B cell (primary cell): ENCODE data around the gene NEUROG2. TPM values are rescaled to one million over a fixed set of nuclear protein-coding genes. Genes with fewer than 3 reads are reported as not detected.
A peak's percentile ranks its signal among the peaks of the same experiment; 100 is the strongest.

ENCODE experiments used
- ATAC-seq: fragments of 200-7000 bp; cut with Tn5 transposase; one replicate; pipeline ENCODE4 v1.10.0; 2021; ENCODE audit warnings: low read depth, mild to moderate bottlenecking, moderate number of reproducible peaks, moderate library complexity
- CTCF ChIA-PET: fragments of 350-600 bp; sonication (Branson Sonifier 250); formaldehyde crosslinking; loops from one replicate; lab custom pipeline; 2021; ENCODE audit warnings: antibody characterized with exemption, inconsistent platforms; lab: Charles Lee
- POLR2A ChIA-PET: fragments of 350-600 bp; sonication (Branson Sonifier 250); formaldehyde crosslinking; loops from one replicate; lab custom pipeline; 2021; ENCODE audit warnings: antibody characterized with exemption; lab: Charles Lee
- DNase-seq: peaks from one replicate; pipeline ENCODE4 v3.0.0; 2013
- H2AFZ ChIP-seq: 2 replicates; pipeline ENCODE4 v1.6.1; 2012; ENCODE audit warnings: mild to moderate bottlenecking, low read depth, low read length; ENCODE audit not compliant: insufficient read depth, poor library complexity, severe bottlenecking
- H3K27ac ChIP-seq, 2 donors: 1 replicate in 1 of 2; 2 replicates in 1 of 2; pipeline ENCODE4 v1.5.1; 2012 to 2013; ENCODE audit warnings: low read length in 2 of 2, mild to moderate bottlenecking in 2 of 2, moderate library complexity in 1 of 2
- H3K27me3 ChIP-seq, 4 experiments: fragments of 200-600 bp in 1 of 4; sonication (generic) in 1 of 4; replicated peaks in 1 of 4; 1 replicate in 2 of 4; 2 replicates in 2 of 4; pipeline versions ENCODE4 v1.6.1 to v1.7.0; 2013 to 2016; ENCODE audit warnings: low read length in 3 of 4, mild to moderate bottlenecking in 2 of 4, mixed read lengths in 1 of 4, moderate library complexity in 1 of 4; ENCODE audit not compliant: insufficient read depth in 4 of 4, control insufficient read depth in 3 of 4; ENCODE audit errors: control extremely low read depth in 1 of 4
- H3K36me3 ChIP-seq, 2 experiments: replicated peaks in 1 of 2; 1 replicate in 1 of 2; 2 replicates in 1 of 2; pipeline versions ENCODE4 v1.6.1 to v1.7.1; 2013; ENCODE audit warnings: low read length in 1 of 2; ENCODE audit not compliant: insufficient read depth in 2 of 2, control insufficient read depth in 1 of 2; ENCODE audit errors: control extremely low read depth in 1 of 2, extremely low read depth in 1 of 2
- H3K4me1 ChIP-seq, 2 donors: fragments of 200-600 bp in 1 of 2; sonication (generic) in 1 of 2; 1 replicate in 1 of 2; 2 replicates in 1 of 2; pipeline versions ENCODE4 v1.5.1 to v1.6.1; 2013 to 2017; ENCODE audit warnings: low read length in 2 of 2; ENCODE audit not compliant: control insufficient read depth in 2 of 2, insufficient read depth in 2 of 2
- H3K4me2 ChIP-seq: replicated peaks from 2 replicates; pipeline ENCODE3; 2012; ENCODE audit warnings: mild to moderate bottlenecking, low read depth, low read length; ENCODE audit not compliant: poor library complexity, severe bottlenecking
- H3K4me3 ChIP-seq, 5 experiments: fragments of 200-600 bp in 1 of 5; sonication (generic) in 1 of 5; 1 replicate in 3 of 5; 2 replicates in 2 of 5; pipeline versions ENCODE4 v1.5.1 to v1.7.0; 2011 to 2016; ENCODE audit warnings: low read length in 4 of 5, mild to moderate bottlenecking in 4 of 5, low read depth in 2 of 5, control low read depth in 1 of 5, moderate library complexity in 1 of 5; ENCODE audit not compliant: insufficient read depth in 1 of 5; ENCODE audit errors: control extremely low read depth in 1 of 5, extremely low read depth in 1 of 5
- H3K79me2 ChIP-seq: fragments of 200-600 bp; sonication (generic); one replicate; pipeline ENCODE4 v1.6.0; 2016; ENCODE audit warnings: low read length; ENCODE audit not compliant: control insufficient read depth, insufficient read depth
- H3K9ac ChIP-seq: fragments of 200-600 bp; sonication (generic); 2 replicates; pipeline ENCODE4 v1.6.1; 2017; ENCODE audit warnings: mild to moderate bottlenecking, low read length, moderate library complexity
- H3K9me3 ChIP-seq, 3 donors: one replicate each; pipeline versions ENCODE4 v1.6.1 to v1.7.1; 2013; ENCODE audit warnings: low read length in 2 of 3; ENCODE audit not compliant: control insufficient read depth in 2 of 3, insufficient read depth in 1 of 3; ENCODE audit errors: control extremely low read depth in 1 of 3
- H4K20me1 ChIP-seq: 2 replicates; pipeline ENCODE4 v1.6.0; 2012; ENCODE audit warnings: mild to moderate bottlenecking, low read length; ENCODE audit not compliant: insufficient read depth, control insufficient read depth, poor library complexity, severe bottlenecking
- H3K27ac Mint-ChIP-seq: one replicate; pipeline ENCODE4 v1.8.0; 2021; ENCODE audit warnings: mixed read lengths
- H3K27me3 Mint-ChIP-seq: one replicate; pipeline ENCODE4 v1.8.0; 2021; ENCODE audit warnings: mixed read lengths
- H3K4me1 Mint-ChIP-seq: one replicate; pipeline ENCODE4 v1.8.0; 2021; ENCODE audit warnings: mixed read lengths
- H3K4me3 Mint-ChIP-seq: one replicate; pipeline ENCODE4 v1.8.0; 2021; ENCODE audit warnings: mixed read lengths
- H3K9me3 Mint-ChIP-seq: one replicate; pipeline ENCODE4 v1.8.0; 2022; ENCODE audit warnings: mixed read lengths; ENCODE audit not compliant: insufficient read depth
- EZH2 ChIP-seq: IDR thresholded peaks from 2 replicates; pipeline ENCODE4 v1.6.1; 2012; ENCODE audit warnings: borderline replicate concordance, low read depth, mild to moderate bottlenecking, moderate library complexity, low read length; ENCODE audit not compliant: insufficient read depth, poor library complexity, severe bottlenecking
- WGBS: methylation state at CpG from one replicate; pipeline ENCODE4 v1.1.5; 2013; ENCODE audit warnings: missing lambda C conversion rate; ENCODE audit not compliant: insufficient coverage; 5-methylcytosine and 5-hydroxymethylcytosine counted together
- intact Hi-C: fragments of 100-400 bp; cut with micrococcal nuclease; formaldehyde crosslinking; loops from one replicate; pipeline ENCODE4 v1.10.0; 2022
- polyA plus RNA-seq: library from polyadenylated mRNA; depleted of rRNA; stranded (reverse); fragments of >200 nt; gene quantifications from 2 replicates; pipeline ENCODE4 v1.2.3, GENCODE V29; 2012
- total RNA-seq, 2 donors: library from RNA; stranded (reverse); fragments of 120-200 nt in 1 of 2; gene quantifications; 1 replicate in 1 of 2; 2 replicates in 1 of 2; pipeline versions ENCODE4 v1.2.3 to v1.2.4, GENCODE V29; 2013 to 2022
- TF ChIP-seq, protein P1 (sequence below): fragments of 200-600 bp; IDR thresholded peaks from one replicate; pipeline ENCODE4 v1.8.0; 2022; ENCODE audit warnings: antibody characterized with exemption, mild to moderate bottlenecking

NEUROG2 gene
- total and polyA plus RNA-seq, 2 donors (not counting 1 experiment from before 2014, with no cell fraction given) = not detected

DNA sequence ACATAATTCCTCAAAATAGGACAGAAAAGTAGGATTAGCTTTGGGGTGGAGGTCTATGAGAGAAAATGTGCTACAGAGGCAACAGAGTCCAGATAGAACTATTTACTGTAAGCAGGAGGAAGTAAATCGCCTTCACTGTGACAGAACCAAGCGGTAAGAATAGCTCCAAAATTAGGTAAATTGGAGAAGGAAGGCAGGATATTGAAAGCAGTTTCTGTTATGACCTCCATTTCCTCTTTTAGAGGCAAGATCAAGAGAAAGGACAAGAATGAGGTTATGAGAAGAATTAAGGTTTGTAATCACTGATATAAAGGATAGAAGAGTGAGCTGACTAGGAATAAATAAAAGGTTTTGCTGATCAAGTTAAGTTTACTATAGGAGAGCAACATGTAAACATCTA lies 44.1 kb upstream of the NEUROG2 start:
- intact Hi-C loops = no loop called here
- DNase-seq = peak; percentile 46
- H3K4me1 ChIP-seq = peaks cover 8 to 12% of the 10 kb centered on the region in 2 donors
- H3K36me3 ChIP-seq = no peaks in the 10 kb centered on the region
- no peaks in the 10 kb centered on the region for H3K9me3 Mint-ChIP-seq
- H2AFZ ChIP-seq = peak overlapping the region; percentile 30
- ATAC-seq = peak; percentile 21
- H3K4me3 ChIP-seq = peak overlapping the region in 1 of 5 experiments; percentile 24
- H3K27ac ChIP-seq = no peak overlapping the region
- peak overlapping the region; percentile 18 for H3K4me3 Mint-ChIP-seq
- H3K9me3 ChIP-seq = peaks cover 0 to 4% (median 0%) of the 10 kb centered on the region in 3 donors
- H3K9ac ChIP-seq = peak overlapping the region; percentile 12
- no CpG with 5 or more reads among the region's 2 CpGs for WGBS
- no peaks in the 10 kb centered on the region for H3K27me3 ChIP-seq
- ChIA-PET POLR2A (no interaction called here), CTCF (interaction anchor here (1.4 kb wide), 1 partner anchor 37 kb away, joined by 4 read pairs; no protein-coding TSS in a partner anchor)
- no peaks in the 10 kb centered on the region for H3K79me2 ChIP-seq
- H3K4me2 ChIP-seq = peak overlapping the region; percentile 36
- H3K27ac Mint-ChIP-seq = peak overlapping the region; percentile 18
- peaks cover 14% of the 10 kb centered on the region for H3K4me1 Mint-ChIP-seq
- no peaks in the 10 kb centered on the region for H4K20me1 ChIP-seq
- TF ChIP-seq, protein P1, sequence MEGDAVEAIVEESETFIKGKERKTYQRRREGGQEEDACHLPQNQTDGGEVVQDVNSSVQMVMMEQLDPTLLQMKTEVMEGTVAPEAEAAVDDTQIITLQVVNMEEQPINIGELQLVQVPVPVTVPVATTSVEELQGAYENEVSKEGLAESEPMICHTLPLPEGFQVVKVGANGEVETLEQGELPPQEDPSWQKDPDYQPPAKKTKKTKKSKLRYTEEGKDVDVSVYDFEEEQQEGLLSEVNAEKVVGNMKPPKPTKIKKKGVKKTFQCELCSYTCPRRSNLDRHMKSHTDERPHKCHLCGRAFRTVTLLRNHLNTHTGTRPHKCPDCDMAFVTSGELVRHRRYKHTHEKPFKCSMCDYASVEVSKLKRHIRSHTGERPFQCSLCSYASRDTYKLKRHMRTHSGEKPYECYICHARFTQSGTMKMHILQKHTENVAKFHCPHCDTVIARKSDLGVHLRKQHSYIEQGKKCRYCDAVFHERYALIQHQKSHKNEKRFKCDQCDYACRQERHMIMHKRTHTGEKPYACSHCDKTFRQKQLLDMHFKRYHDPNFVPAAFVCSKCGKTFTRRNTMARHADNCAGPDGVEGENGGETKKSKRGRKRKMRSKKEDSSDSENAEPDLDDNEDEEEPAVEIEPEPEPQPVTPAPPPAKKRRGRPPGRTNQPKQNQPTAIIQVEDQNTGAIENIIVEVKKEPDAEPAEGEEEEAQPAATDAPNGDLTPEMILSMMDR = no peak
- no peak for TF ChIP-seq EZH2
- H3K27me3 Mint-ChIP-seq = no peaks in the 10 kb centered on the region

DNA sequence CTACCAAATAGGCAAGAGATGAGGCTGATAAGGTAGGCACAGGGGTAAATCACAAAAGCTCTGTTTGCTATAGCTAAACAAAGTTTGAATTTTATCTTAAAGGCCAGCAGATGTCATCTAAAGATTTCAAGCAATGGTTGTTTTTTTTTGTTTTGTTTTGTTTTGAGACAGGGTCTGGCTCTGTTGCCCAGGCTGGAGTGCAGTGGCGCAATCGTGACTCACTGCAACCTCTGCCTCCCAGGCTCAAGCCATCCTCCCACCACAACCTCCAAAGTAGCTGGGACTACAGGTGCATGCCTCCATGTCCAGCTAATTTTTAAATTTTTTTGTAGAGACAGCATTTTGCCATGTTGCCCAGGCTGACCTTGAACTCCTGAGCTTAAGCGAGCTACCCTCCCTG lies 43.1 kb upstream of the NEUROG2 start:
- no peak overlapping the region for H3K27ac ChIP-seq
- no peaks in the 10 kb centered on the region for H3K27me3 Mint-ChIP-seq
- no peaks in the 10 kb centered on the region for H3K9me3 ChIP-seq
- H3K9me3 Mint-ChIP-seq = no peaks in the 10 kb centered on the region
- no peak overlapping the region for H3K4me2 ChIP-seq
- ChIA-PET POLR2A (no interaction called here), CTCF (interaction anchor here (1.4 kb wide), 1 partner anchor 35 kb away, joined by 4 read pairs; no protein-coding TSS in a partner anchor)
- no peaks in the 10 kb centered on the region for H3K79me2 ChIP-seq
- H3K4me1 Mint-ChIP-seq = peaks cover 14% of the 10 kb centered on the region
- intact Hi-C loops = no loop called here
- no peaks in the 10 kb centered on the region for H3K27me3 ChIP-seq
- no peak overlapping the region for H3K4me3 Mint-ChIP-seq
- DNase-seq = no peak
- no peaks in the 10 kb centered on the region for H3K36me3 ChIP-seq
- H2AFZ ChIP-seq = no peak overlapping the region
- 100% methylated on average over 2 of the region's 3 CpGs for WGBS
- no peak overlapping the region for H3K27ac Mint-ChIP-seq
- no peaks in the 10 kb centered on the region for H4K20me1 ChIP-seq
- peaks cover 8 to 12% of the 10 kb centered on the region in 2 donors for H3K4me1 ChIP-seq
- no peak overlapping the region for H3K9ac ChIP-seq
- ATAC-seq = no peak
- TF ChIP-seq EZH2 = no peak
- TF ChIP-seq, protein P1 = no peak
- H3K4me3 ChIP-seq = no peak overlapping the region
